ENCODE results near the gene PDLIM7. TPM values are rescaled to one million over a fixed set of nuclear protein-coding genes. Genes with fewer than 3 reads are reported as not detected.

PDLIM7 gene
- polyA plus RNA-seq, 6 donors from 2014 or later = 1.5 to 6.0 (median 3.9) TPM

- Mint-ChIP-seq H3K36me3 (peaks cover 16 to 17% of the 10 kb centered on the region in 2 donors), H3K9me3 (peaks cover 0 to 1% (median 0%) of the 10 kb centered on the region in 7 donors), H3K4me1 (peaks cover 53 to 63% (median 62%) of the 10 kb centered on the region in 3 donors), H3K4me3 (peak overlapping the region; percentile 91 to 98 (median 95)), H3K27me3 (no peaks in the 10 kb centered on the region), H3K27ac (peak overlapping the region; percentile 93 to 99 (median 98))
- ATAC-seq (ENCODE audit: low read depth in 2 of 2) (peak; percentile 45 to 46), DNase-seq (peak; percentile 71)
Measured at GRCh38 chr5:177508837-177509236, 11.4 kb upstream of the PDLIM7 start.

DNA sequence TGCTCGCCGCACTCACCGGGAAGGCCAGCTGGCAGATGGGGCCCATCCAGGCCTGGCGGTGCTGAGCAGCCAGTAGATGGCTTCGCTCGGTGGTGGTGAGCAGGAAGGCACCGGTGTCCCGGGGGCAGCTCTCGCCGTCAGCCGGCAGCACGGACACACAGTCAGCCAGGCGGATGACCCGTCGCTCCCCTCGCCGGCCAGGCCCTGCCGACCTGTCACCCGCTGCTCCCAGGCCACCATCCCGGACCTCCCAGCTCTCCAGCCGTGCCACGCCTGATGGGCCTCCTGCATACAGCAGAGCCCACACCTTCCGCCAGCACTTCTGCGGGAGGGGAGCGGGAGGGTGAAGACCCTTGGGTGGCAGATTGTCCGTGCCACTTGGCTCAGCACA lies 10.8 kb upstream of the PDLIM7 start:
- peak overlapping the region in 4 of 6 donors; percentile 72 to 99 (median 96) for H3K27ac Mint-ChIP-seq
- peaks cover 14 to 17% of the 10 kb centered on the region in 2 donors for H3K36me3 Mint-ChIP-seq
- H3K27me3 Mint-ChIP-seq = no peaks in the 10 kb centered on the region
- H3K4me1 Mint-ChIP-seq = peaks cover 52 to 65% (median 63%) of the 10 kb centered on the region in 3 donors
- H3K9me3 Mint-ChIP-seq = peaks cover 0 to 1% (median 0%) of the 10 kb centered on the region in 7 donors
- H3K4me3 Mint-ChIP-seq = peak overlapping the region; percentile 91 to 98 (median 95)
- no peak for DNase-seq
- no peak for ATAC-seq (ENCODE audit: low read depth in 2 of 2)

GRCh38 chr5:177507596-177508220 lies 10.3 kb upstream of the PDLIM7 start:
- H3K36me3 Mint-ChIP-seq = peaks cover 17 to 18% of the 10 kb centered on the region in 2 donors
- DNase-seq = peak; percentile 37

DNA sequence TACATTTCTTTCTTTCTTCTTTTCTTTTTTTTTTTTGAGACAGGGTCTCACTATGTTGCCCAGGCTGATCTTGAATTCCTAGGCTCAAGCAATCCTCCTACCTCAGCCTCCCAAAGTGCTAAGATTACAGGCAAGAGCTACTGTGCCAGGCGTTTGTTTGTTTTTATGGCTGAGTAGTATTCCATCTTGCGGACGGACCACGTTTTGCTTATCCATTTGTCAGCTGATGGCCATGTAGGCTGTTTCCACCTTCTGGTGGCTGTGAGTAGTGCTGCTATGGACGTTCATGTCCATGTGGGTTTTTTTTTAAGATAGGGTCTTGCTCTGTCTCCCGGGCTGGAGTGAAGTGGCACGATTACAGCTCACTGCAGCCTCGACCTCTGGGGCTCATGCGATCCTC lies 9.8 kb upstream of the PDLIM7 start:
- Mint-ChIP-seq H3K36me3 (peaks cover 20 to 22% of the 10 kb centered on the region in 2 donors), H3K9me3 (peaks cover 0 to 1% (median 0%) of the 10 kb centered on the region in 7 donors), H3K27me3 (no peaks in the 10 kb centered on the region), H3K4me3 (peak overlapping the region in 7 of 8 donors; percentile 91 to 98 (median 94)), H3K27ac (peak overlapping the region in 5 of 6 donors; percentile 72 to 95 (median 88)), H3K4me1 (peaks cover 57 to 70% (median 70%) of the 10 kb centered on the region in 3 donors)
- ATAC-seq (ENCODE audit: low read depth in 2 of 2) (no peak), DNase-seq (peak; percentile 32)

More at GRCh38 chr5:177507596-177508220, 10.3 kb upstream of the PDLIM7 start:
- Mint-ChIP-seq H3K4me1 (peaks cover 52 to 68% (median 65%) of the 10 kb centered on the region in 3 donors), H3K9me3 (peaks cover 0 to 1% (median 0%) of the 10 kb centered on the region in 7 donors), H3K27me3 (no peaks in the 10 kb centered on the region), H3K27ac (peak overlapping the region; percentile 66 to 95 (median 85)), H3K4me3 (peak overlapping the region; percentile 91 to 98 (median 95))
- ATAC-seq (ENCODE audit: low read depth in 2 of 2) = no peak

DNA sequence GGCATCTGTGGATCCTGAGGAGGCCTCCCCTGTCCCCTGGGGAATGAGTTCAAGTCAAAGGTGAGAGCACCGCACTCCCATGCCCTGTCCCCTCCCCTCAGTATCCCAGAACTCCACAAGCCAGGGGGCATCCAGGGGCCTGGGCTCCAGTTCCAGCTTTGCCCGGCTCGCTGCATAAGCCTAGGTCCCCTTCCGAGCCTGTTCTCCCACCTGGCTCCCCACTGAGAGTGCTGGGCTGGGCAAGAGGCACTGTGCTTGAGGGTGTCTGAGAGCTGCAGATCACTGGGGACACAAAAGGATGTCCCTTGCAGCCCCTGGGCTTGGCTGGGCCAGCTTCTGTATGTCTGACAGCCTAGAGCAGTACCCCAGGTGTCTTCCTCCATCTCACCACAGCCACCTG lies 7.7 kb upstream of the PDLIM7 start:
- ATAC-seq (ENCODE audit: low read depth in 2 of 2) (no peak), DNase-seq (no peak)
- peaks cover 15 to 16% of the 10 kb centered on the region in 2 donors for H3K36me3 Mint-ChIP-seq
- no peaks in the 10 kb centered on the region for H3K27me3 Mint-ChIP-seq
- peak overlapping the region in 2 of 6 donors; percentile 35 to 84 for H3K27ac Mint-ChIP-seq
- H3K9me3 Mint-ChIP-seq = peaks cover 0 to 1% (median 0%) of the 10 kb centered on the region in 7 donors
- H3K4me3 Mint-ChIP-seq = no peak overlapping the region
- H3K4me1 Mint-ChIP-seq = peaks cover 54 to 75% (median 74%) of the 10 kb centered on the region in 3 donors

- DNase-seq (no peak), ATAC-seq (ENCODE audit: low read depth in 2 of 2) (no peak)
- H3K4me3 Mint-ChIP-seq = no peak overlapping the region
- peaks cover 53 to 75% (median 67%) of the 10 kb centered on the region in 3 donors for H3K4me1 Mint-ChIP-seq
- H3K27ac Mint-ChIP-seq = no peak overlapping the region
- H3K27me3 Mint-ChIP-seq = peaks cover 0 to 3% (median 0%) of the 10 kb centered on the region in 3 donors
- peaks cover 15 to 16% of the 10 kb centered on the region in 2 donors for H3K36me3 Mint-ChIP-seq
- H3K9me3 Mint-ChIP-seq = peaks cover 0 to 1% (median 0%) of the 10 kb centered on the region in 7 donors
Measured at GRCh38 chr5:177504086-177505056, 7.0 kb upstream of the PDLIM7 start.

- Mint-ChIP-seq H3K27me3 (peaks cover 3 to 8% (median 4%) of the 10 kb centered on the region in 3 donors), H3K36me3 (peaks cover 15 to 16% of the 10 kb centered on the region in 2 donors), H3K4me3 (peak overlapping the region in 1 of 8 donors; percentile 9), H3K27ac (no peak overlapping the region), H3K4me1 (peaks cover 49 to 73% (median 63%) of the 10 kb centered on the region in 3 donors), H3K9me3 (no peaks in the 10 kb centered on the region)
- ATAC-seq (ENCODE audit: low read depth in 2 of 2) = no peak
- no peak for DNase-seq
Measured at GRCh38 chr5:177503351-177504085, 6.1 kb upstream of the PDLIM7 start.

DNA sequence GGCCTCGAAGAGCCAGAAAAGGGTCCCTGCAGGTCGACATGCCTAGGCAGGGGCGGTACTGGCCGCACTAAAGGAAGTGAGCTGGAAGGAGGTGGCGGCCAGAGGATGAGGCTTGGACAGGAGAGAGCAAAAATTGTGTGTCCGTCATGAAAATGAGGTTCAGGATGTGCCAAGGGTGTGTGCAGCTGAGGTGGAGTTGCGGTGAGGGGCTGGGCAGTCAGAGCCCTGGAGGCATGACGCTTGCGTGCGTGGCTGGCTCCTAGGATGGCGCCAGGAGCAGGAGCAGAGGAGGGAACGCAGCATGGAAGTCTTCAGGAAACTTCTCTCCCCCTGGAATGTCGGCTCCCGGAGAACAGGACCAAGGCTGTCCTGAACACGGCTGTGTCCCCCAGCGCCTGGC lies 5.5 kb upstream of the PDLIM7 start:
- Mint-ChIP-seq H3K27ac (peak overlapping the region in 3 of 6 donors; percentile 1 to 72 (median 67)), H3K4me3 (peak overlapping the region in 4 of 8 donors; percentile 25 to 77 (median 64))

GRCh38 chr5:177501874-177502678 lies 4.7 kb upstream of the PDLIM7 start:
- Mint-ChIP-seq H3K4me3 (peak overlapping the region; percentile 17 to 82 (median 59)), H3K27ac (peak overlapping the region; percentile 0 to 81 (median 60)), H3K9me3 (no peaks in the 10 kb centered on the region), H3K27me3 (peaks cover 4 to 8% (median 7%) of the 10 kb centered on the region in 3 donors), H3K36me3 (peaks cover 7% of the 10 kb centered on the region in 2 donors), H3K4me1 (peaks cover 46 to 69% (median 59%) of the 10 kb centered on the region in 3 donors)
- ATAC-seq (ENCODE audit: low read depth in 2 of 2) (peak; percentile 32 to 34), DNase-seq (peak; percentile 56)

More for the DNA sequence above, 5.5 kb upstream of the PDLIM7 start:
- DNase-seq (no peak), ATAC-seq (ENCODE audit: low read depth in 2 of 2) (no peak)
- peaks cover 52 to 75% (median 63%) of the 10 kb centered on the region in 3 donors for H3K4me1 Mint-ChIP-seq
- no peaks in the 10 kb centered on the region for H3K9me3 Mint-ChIP-seq
- peaks cover 4 to 8% (median 7%) of the 10 kb centered on the region in 3 donors for H3K27me3 Mint-ChIP-seq
- H3K36me3 Mint-ChIP-seq = peaks cover 12 to 15% of the 10 kb centered on the region in 2 donors

- Mint-ChIP-seq H3K36me3 (peaks cover 4 to 7% of the 10 kb centered on the region in 2 donors), H3K9me3 (no peaks in the 10 kb centered on the region), H3K4me3 (peak overlapping the region in 4 of 8 donors; percentile 34 to 81 (median 48)), H3K27me3 (peaks cover 4 to 8% (median 7%) of the 10 kb centered on the region in 3 donors), H3K4me1 (peaks cover 49 to 66% (median 62%) of the 10 kb centered on the region in 3 donors), H3K27ac (peak overlapping the region in 5 of 6 donors; percentile 29 to 89 (median 38))
- peak; percentile 72 for DNase-seq
- peak; percentile 30 to 31 for ATAC-seq (ENCODE audit: low read depth in 2 of 2)
Measured at GRCh38 chr5:177500685-177501522, 3.5 kb upstream of the PDLIM7 start.

- Mint-ChIP-seq H3K27ac (no peak overlapping the region), H3K27me3 (peaks cover 4 to 8% (median 7%) of the 10 kb centered on the region in 3 donors), H3K36me3 (peaks cover 4 to 7% of the 10 kb centered on the region in 2 donors)
Measured at GRCh38 chr5:177499842-177500241, 2.4 kb upstream of the PDLIM7 start.

More at GRCh38 chr5:177499842-177500241, 2.4 kb upstream of the PDLIM7 start:
- ATAC-seq (ENCODE audit: low read depth in 2 of 2) (no peak), DNase-seq (no peak)
- Mint-ChIP-seq H3K4me1 (peaks cover 47 to 66% (median 57%) of the 10 kb centered on the region in 3 donors), H3K4me3 (peak overlapping the region in 7 of 8 donors; percentile 10 to 82 (median 55)), H3K9me3 (no peaks in the 10 kb centered on the region)
